ENCODE data around the gene ANGPTL7.

DNA sequence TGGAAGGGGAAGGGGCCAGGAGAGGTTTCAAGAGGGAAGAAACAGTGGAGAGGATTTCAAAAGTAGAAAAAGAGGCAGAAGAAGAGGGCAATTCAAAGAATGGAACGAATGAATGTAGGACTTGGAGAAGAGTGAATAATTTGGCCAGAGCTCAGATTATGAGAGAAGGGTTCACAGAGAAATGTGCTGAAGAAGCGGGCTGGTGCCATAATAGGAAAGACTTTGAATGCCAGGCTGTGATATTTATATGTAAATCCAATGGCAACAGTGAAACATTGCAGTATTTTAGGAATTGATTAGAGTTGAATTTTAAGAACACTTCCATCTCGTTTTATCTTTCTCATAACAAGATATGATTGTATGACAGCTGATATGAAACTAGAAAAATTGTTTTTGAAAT lies 36.0 kb upstream of the ANGPTL7 start:
- TF ChIP-seq, protein P1, sequence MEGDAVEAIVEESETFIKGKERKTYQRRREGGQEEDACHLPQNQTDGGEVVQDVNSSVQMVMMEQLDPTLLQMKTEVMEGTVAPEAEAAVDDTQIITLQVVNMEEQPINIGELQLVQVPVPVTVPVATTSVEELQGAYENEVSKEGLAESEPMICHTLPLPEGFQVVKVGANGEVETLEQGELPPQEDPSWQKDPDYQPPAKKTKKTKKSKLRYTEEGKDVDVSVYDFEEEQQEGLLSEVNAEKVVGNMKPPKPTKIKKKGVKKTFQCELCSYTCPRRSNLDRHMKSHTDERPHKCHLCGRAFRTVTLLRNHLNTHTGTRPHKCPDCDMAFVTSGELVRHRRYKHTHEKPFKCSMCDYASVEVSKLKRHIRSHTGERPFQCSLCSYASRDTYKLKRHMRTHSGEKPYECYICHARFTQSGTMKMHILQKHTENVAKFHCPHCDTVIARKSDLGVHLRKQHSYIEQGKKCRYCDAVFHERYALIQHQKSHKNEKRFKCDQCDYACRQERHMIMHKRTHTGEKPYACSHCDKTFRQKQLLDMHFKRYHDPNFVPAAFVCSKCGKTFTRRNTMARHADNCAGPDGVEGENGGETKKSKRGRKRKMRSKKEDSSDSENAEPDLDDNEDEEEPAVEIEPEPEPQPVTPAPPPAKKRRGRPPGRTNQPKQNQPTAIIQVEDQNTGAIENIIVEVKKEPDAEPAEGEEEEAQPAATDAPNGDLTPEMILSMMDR (IDR thresholded peaks at IDR 0.05): no peak
- TF ChIP-seq, protein P2, sequence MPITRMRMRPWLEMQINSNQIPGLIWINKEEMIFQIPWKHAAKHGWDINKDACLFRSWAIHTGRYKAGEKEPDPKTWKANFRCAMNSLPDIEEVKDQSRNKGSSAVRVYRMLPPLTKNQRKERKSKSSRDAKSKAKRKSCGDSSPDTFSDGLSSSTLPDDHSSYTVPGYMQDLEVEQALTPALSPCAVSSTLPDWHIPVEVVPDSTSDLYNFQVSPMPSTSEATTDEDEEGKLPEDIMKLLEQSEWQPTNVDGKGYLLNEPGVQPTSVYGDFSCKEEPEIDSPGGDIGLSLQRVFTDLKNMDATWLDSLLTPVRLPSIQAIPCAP (CRISPR knock-in tag; IDR thresholded peaks at IDR 0.05): no peak
- TF ChIP-seq ZNF423 (CRISPR knock-in tag; IDR thresholded peaks at IDR 0.05) (no peak), RELA (CRISPR knock-in tag; IDR thresholded peaks at IDR 0.05; ENCODE audit: borderline replicate concordance) (no peak), ESRRA (CRISPR knock-in tag; IDR thresholded peaks at IDR 0.05; ENCODE audit: borderline replicate concordance) (no peak), NR3C1 (CRISPR knock-in tag; conservative IDR thresholded peaks at IDR 0.05; ENCODE audit: low read depth) (no peak), ZNF263 (CRISPR knock-in tag; IDR thresholded peaks at IDR 0.05; ENCODE audit: low read depth) (no peak), NFYB (CRISPR knock-in tag; conservative IDR thresholded peaks at IDR 0.05; ENCODE audit: low read depth) (no peak), TCF7 (CRISPR knock-in tag; IDR thresholded peaks at IDR 0.05; ENCODE audit: low read depth) (no peak)
- TF ChIP-seq, protein P3, sequence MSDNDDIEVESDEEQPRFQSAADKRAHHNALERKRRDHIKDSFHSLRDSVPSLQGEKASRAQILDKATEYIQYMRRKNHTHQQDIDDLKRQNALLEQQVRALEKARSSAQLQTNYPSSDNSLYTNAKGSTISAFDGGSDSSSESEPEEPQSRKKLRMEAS (CRISPR knock-in tag; IDR thresholded peaks at IDR 0.05): no peak
- TF ChIP-seq, protein P4, sequence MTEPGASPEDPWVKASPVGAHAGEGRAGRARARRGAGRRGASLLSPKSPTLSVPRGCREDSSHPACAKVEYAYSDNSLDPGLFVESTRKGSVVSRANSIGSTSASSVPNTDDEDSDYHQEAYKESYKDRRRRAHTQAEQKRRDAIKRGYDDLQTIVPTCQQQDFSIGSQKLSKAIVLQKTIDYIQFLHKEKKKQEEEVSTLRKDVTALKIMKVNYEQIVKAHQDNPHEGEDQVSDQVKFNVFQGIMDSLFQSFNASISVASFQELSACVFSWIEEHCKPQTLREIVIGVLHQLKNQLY (CRISPR knock-in tag; IDR thresholded peaks at IDR 0.05): no peak

All from WTC11 (cell line).